Sigmoid colon (tissue), 7 donors: ENCODE data around the gene C4orf54. TPM values are rescaled to one million over a fixed set of nuclear protein-coding genes. Genes with fewer than 3 reads are reported as not detected.
A peak's percentile ranks its signal among the peaks of the same experiment; 100 is the strongest.

ENCODE experiments used
- DNase-seq: peaks from one replicate; pipeline ENCODE4 v3.0.0-alpha.2; 2019
- H3K27ac ChIP-seq, 4 donors: fragments of 200-600 bp; sonication (generic); one replicate each; pipeline ENCODE4 v1.5.1; 2016 to 2019; ENCODE audit warnings: mild to moderate bottlenecking in 1 of 4
- H3K27me3 ChIP-seq, 3 donors: fragments of 200-600 bp; sonication (generic); one replicate each; pipeline ENCODE4 v1.5.1; 2019; ENCODE audit warnings: mild to moderate bottlenecking in 1 of 3
- H3K36me3 ChIP-seq, 4 donors: fragments of 200-600 bp; sonication (generic); one replicate each; pipeline ENCODE4 v1.5.1; 2016 to 2019
- H3K4me1 ChIP-seq, 4 donors: fragments of 200-600 bp; sonication (generic); one replicate each; pipeline ENCODE4 v1.5.1; 2017 to 2019
- H3K4me3 ChIP-seq, 4 donors: fragments of 200-600 bp; sonication (generic); one replicate each; pipeline ENCODE4 v1.5.1; 2017 to 2019; ENCODE audit warnings: mild to moderate bottlenecking in 2 of 4, moderate library complexity in 1 of 4
- H3K9me3 ChIP-seq, 4 donors: fragments of 200-600 bp in 3 of 4; sonication (generic) in 3 of 4; one replicate each; pipeline versions ENCODE4 v1.5.1 to v1.6.1; 2013 to 2019
- EP300 ChIP-seq, 4 donors: sonication (generic); formaldehyde crosslinking; IDR thresholded peaks; one replicate each; pipeline ENCODE4 v1.6.1; 2017; ENCODE audit warnings: antibody characterized with exemption in 4 of 4
- POLR2A ChIP-seq, 2 donors: fragments of 450-650 bp; IDR thresholded peaks; one replicate each; pipeline ENCODE4 v1.6.1; 2016; ENCODE audit warnings: antibody characterized with exemption in 2 of 2, mild to moderate bottlenecking in 2 of 2, moderate library complexity in 2 of 2
- POLR2AphosphoS5 ChIP-seq, 4 donors: sonication (generic); formaldehyde crosslinking; IDR thresholded peaks; one replicate each; pipeline ENCODE4 v1.6.1; 2017; ENCODE audit warnings: antibody characterized with exemption in 4 of 4
- WGBS, 2 donors: extraction: QIAGEN DNeasy Blood & Tissue Kit; methylation state at CpG; one replicate each; pipeline ENCODE4 v1.1.7; 2013; 5-methylcytosine and 5-hydroxymethylcytosine counted together
- intact Hi-C: fragments of 100-400 bp; cut with DNase I; formaldehyde crosslinking; loops from one replicate; pipeline ENCODE4 v1.15.1; 2023
- polyA plus RNA-seq, 3 donors: library from polyadenylated mRNA; stranded (reverse); fragments of 200-250 nt; gene quantifications; one replicate each; pipeline ENCODE4 v1.2.3, GENCODE V29; 2013
- total RNA-seq, 4 donors: library from RNA; depleted of rRNA; stranded (reverse); fragments of >200 nt; gene quantifications; one replicate each; pipeline ENCODE4 v1.1.0, GENCODE V29; 2016
- TF ChIP-seq, protein P1 (sequence below), 4 experiments: fragments of 450-650 bp in 3 of 4; fragments of 200-600 bp in 1 of 4; IDR thresholded peaks; one replicate each; pipeline ENCODE4 v1.5.1; 2016 to 2019; ENCODE audit warnings: antibody characterized with exemption in 4 of 4, mild to moderate bottlenecking in 3 of 4, moderate library complexity in 2 of 4
- donor health status: healthy with polysubstance abuse.
- donor health status: Bipolar disorder and iron deficiency.
- donor health status: healthy.

Gene C4orf54
- total RNA-seq (under 1 TPM; under 0.01 to 0.28 (median 0.15) TPM), polyA plus RNA-seq (under 1 TPM in 1 of 3 donors, not detected in 2; 0.01 TPM)

DNA sequence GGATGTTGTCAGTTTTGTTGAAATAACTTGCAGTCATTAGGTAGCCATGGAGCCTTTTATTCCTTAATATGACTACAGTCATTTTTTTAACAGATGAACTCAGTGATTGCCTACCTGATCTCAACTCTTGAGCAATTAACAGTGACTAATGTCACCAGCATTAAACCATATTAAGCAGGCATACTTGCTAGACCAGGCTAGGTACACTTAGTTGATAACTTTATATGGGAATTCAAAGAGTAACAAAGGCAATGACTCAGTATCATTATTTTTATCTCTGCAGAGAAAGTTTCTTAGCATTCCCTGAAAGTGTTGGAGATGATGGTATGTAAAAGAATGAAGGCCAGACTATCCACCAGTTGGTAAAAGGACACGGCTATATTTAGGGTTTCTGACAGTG, at the start of gene C4orf54:
C4orf54 (minus strand) TSS at position 31 of the 400 bp plus-strand sequence. CDS start 3,180 bp downstream, outside the sequence.
- no peaks in the 10 kb centered on the region for H3K36me3 ChIP-seq
- TF ChIP-seq EP300 (IDR thresholded peaks at IDR 0.05) (no peak), POLR2A (IDR thresholded peaks at IDR 0.05) (no peak), POLR2AphosphoS5 (IDR thresholded peaks at IDR 0.05) (no peak)
- TF ChIP-seq, protein P1, sequence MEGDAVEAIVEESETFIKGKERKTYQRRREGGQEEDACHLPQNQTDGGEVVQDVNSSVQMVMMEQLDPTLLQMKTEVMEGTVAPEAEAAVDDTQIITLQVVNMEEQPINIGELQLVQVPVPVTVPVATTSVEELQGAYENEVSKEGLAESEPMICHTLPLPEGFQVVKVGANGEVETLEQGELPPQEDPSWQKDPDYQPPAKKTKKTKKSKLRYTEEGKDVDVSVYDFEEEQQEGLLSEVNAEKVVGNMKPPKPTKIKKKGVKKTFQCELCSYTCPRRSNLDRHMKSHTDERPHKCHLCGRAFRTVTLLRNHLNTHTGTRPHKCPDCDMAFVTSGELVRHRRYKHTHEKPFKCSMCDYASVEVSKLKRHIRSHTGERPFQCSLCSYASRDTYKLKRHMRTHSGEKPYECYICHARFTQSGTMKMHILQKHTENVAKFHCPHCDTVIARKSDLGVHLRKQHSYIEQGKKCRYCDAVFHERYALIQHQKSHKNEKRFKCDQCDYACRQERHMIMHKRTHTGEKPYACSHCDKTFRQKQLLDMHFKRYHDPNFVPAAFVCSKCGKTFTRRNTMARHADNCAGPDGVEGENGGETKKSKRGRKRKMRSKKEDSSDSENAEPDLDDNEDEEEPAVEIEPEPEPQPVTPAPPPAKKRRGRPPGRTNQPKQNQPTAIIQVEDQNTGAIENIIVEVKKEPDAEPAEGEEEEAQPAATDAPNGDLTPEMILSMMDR (IDR thresholded peaks at IDR 0.05) = no peak
- WGBS, 2 donors = 90 to 93% methylated on average over 1 of the region's 1 CpG
- H3K4me1 ChIP-seq = peaks cover 0 to 44% (median 30%) of the 10 kb centered on the region in 4 donors
- no peak within 1 kb of the TSS for H3K4me3 ChIP-seq
- intact Hi-C loops = loop anchor here (5.0 kb wide), 1 partner anchor 55 kb away; no protein-coding TSS in a partner anchor
- DNase-seq = no peak
- H3K9me3 ChIP-seq = no peaks in the 10 kb centered on the region
- H3K27me3 ChIP-seq = no peaks in the 10 kb centered on the region
- peak within 1 kb of the TSS; percentile 24 to 66 (median 52) for H3K27ac ChIP-seq

- Histone ChIP-seq H3K36me3 (no peaks in the 10 kb centered on the region), H3K9me3 (no peaks in the 10 kb centered on the region), H3K27ac (no peak overlapping the region), H3K27me3 (no peaks in the 10 kb centered on the region), H3K4me3 (no peak overlapping the region), H3K4me1 (peaks cover 0 to 11% (median 3%) of the 10 kb centered on the region in 4 donors)
- TF ChIP-seq POLR2A (IDR thresholded peaks at IDR 0.05) = no peak
- TF ChIP-seq EP300 (IDR thresholded peaks at IDR 0.05) = no peak
- TF ChIP-seq, protein P1 (IDR thresholded peaks at IDR 0.05) = no peak
- no peak for TF ChIP-seq POLR2AphosphoS5 (IDR thresholded peaks at IDR 0.05)
- intact Hi-C loops = no loop called here
- 97% methylated on average over 2 of the region's 2 CpGs for WGBS, 2 donors
- DNase-seq = no peak
These were observed 48.3 kb upstream of the C4orf54 start for GRCh38 chr4:99705891-99706290.

- no peaks in the 10 kb centered on the region for H3K4me1 ChIP-seq
- no peaks in the 10 kb centered on the region for H3K27me3 ChIP-seq
- peaks cover 0 to under 1% (median 0%) of the 10 kb centered on the region in 4 donors for H3K9me3 ChIP-seq
- intact Hi-C loops = no loop called here
- 80 to 81% methylated on average over 3 of the region's 3 CpGs for WGBS, 2 donors
- TF ChIP-seq POLR2A (IDR thresholded peaks at IDR 0.05) (no peak), POLR2AphosphoS5 (IDR thresholded peaks at IDR 0.05) (no peak), EP300 (IDR thresholded peaks at IDR 0.05) (no peak)
- TF ChIP-seq, protein P1 (IDR thresholded peaks at IDR 0.05) = no peak
- H3K36me3 ChIP-seq = no peaks in the 10 kb centered on the region
- no peak overlapping the region for H3K4me3 ChIP-seq
- no peak overlapping the region for H3K27ac ChIP-seq
- no peak for DNase-seq
These were observed 39.2 kb upstream of the C4orf54 start for GRCh38 chr4:99696801-99697200.

DNA sequence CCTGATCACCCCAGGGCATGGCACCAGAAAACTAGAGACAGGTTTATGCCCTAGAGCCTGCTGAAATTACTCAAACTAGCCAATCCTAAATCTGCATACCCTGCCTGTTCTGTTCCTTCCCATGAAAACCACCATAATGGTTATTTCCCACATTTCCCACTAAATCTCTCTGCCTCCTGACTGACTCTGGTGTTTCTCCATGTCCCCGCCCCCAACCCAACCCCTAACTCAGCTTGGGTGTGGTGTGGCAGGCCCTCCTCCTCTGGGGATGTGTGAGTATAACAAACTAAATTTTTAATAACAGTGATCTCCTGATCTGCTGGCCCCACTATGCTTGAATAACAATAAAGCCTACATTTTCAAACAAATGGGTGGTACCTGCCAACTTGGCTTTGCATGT, 35.5 kb upstream of the C4orf54 start:
- intact Hi-C loops = no loop called here
- no peak overlapping the region for H3K4me3 ChIP-seq
- 67 to 81% methylated on average over 1 of the region's 1 CpG for WGBS, 2 donors
- H3K9me3 ChIP-seq = peaks cover 0 to 5% (median 0%) of the 10 kb centered on the region in 4 donors
- TF ChIP-seq POLR2A (IDR thresholded peaks at IDR 0.05) (no peak), EP300 (IDR thresholded peaks at IDR 0.05) (no peak), POLR2AphosphoS5 (IDR thresholded peaks at IDR 0.05) (no peak)
- TF ChIP-seq, protein P1 (IDR thresholded peaks at IDR 0.05) = no peak
- H3K4me1 ChIP-seq = no peaks in the 10 kb centered on the region
- H3K27me3 ChIP-seq = no peaks in the 10 kb centered on the region
- no peaks in the 10 kb centered on the region for H3K36me3 ChIP-seq
- H3K27ac ChIP-seq = no peak overlapping the region
- DNase-seq = no peak

- intact Hi-C loops = no loop called here
- DNase-seq = no peak
- no peak overlapping the region for H3K27ac ChIP-seq
- H3K9me3 ChIP-seq = peaks cover 0 to 5% (median 0%) of the 10 kb centered on the region in 4 donors
- H3K27me3 ChIP-seq = no peaks in the 10 kb centered on the region
- no peak overlapping the region for H3K4me3 ChIP-seq
- no peaks in the 10 kb centered on the region for H3K36me3 ChIP-seq
- H3K4me1 ChIP-seq = no peaks in the 10 kb centered on the region
- no peak for TF ChIP-seq POLR2A (IDR thresholded peaks at IDR 0.05)
- no peak for TF ChIP-seq POLR2AphosphoS5 (IDR thresholded peaks at IDR 0.05)
- TF ChIP-seq, protein P1 (IDR thresholded peaks at IDR 0.05) = no peak
These were observed 33.4 kb upstream of the C4orf54 start for GRCh38 chr4:99690990-99691389.
